SK-N-SH treated with all-trans-retinoic acid at 6 μM for 48 hours (cell line): ENCODE results near the gene UNC5B.

Experiments used
- ARNTL ChIP-seq: fragments of 450-650 bp; formaldehyde crosslinking; IDR thresholded peaks from 2 replicates; pipeline ENCODE4 v1.5.0; 2020; ENCODE audit warnings: low read depth, mild to moderate bottlenecking, moderate library complexity, borderline replicate concordance
- CSDC2 ChIP-seq: fragments of 250-450 bp; sonication (Bioruptor Pico); IDR thresholded peaks from 2 replicates; pipeline ENCODE4 v1.5.0; 2020; ENCODE audit warnings: mild to moderate bottlenecking, moderate library complexity
- ISL1 ChIP-seq: fragments of 250-450 bp; sonication (Bioruptor Pico); IDR thresholded peaks from 2 replicates; pipeline ENCODE4 v2.1.2; 2022; ENCODE audit warnings: mild to moderate bottlenecking, moderate library complexity
- PPARA ChIP-seq: fragments of 250-450 bp; sonication (Bioruptor Pico); IDR thresholded peaks from 2 replicates; pipeline ENCODE4 v1.5.0; 2020; ENCODE audit warnings: mild to moderate bottlenecking, borderline replicate concordance
- SNAI2 ChIP-seq: fragments of 250-450 bp; sonication (Bioruptor Pico); IDR thresholded peaks from 2 replicates; pipeline ENCODE4 v1.5.0; 2020; ENCODE audit warnings: mild to moderate bottlenecking, moderate library complexity
- ZC3H10 ChIP-seq: fragments of 250-450 bp; sonication (Bioruptor Pico); IDR thresholded peaks from 2 replicates; pipeline ENCODE4 v1.5.1; 2021; ENCODE audit warnings: mild to moderate bottlenecking, moderate library complexity
- ZFP3 ChIP-seq: fragments of 250-450 bp; sonication (Bioruptor Pico); IDR thresholded peaks from 2 replicates; pipeline ENCODE4 v1.5.0; 2020; ENCODE audit warnings: mild to moderate bottlenecking, moderate library complexity
- ZNF70 ChIP-seq: fragments of 450-650 bp; formaldehyde crosslinking; IDR thresholded peaks from 2 replicates; pipeline ENCODE4 v1.5.0; 2020; ENCODE audit warnings: mild to moderate bottlenecking, moderate library complexity
- TF ChIP-seq, protein P1 (sequence below): fragments of 250-450 bp; sonication (Bioruptor Pico); IDR thresholded peaks from 2 replicates; pipeline ENCODE4 v1.5.1; 2020; ENCODE audit warnings: low read depth, mild to moderate bottlenecking, moderate library complexity
- TF ChIP-seq, protein P2 (sequence below): fragments of 250-450 bp; sonication (Bioruptor Pico); IDR thresholded peaks from 2 replicates; pipeline ENCODE4 v1.8.0; 2020; ENCODE audit warnings: mild to moderate bottlenecking, moderate library complexity, borderline replicate concordance

DNA sequence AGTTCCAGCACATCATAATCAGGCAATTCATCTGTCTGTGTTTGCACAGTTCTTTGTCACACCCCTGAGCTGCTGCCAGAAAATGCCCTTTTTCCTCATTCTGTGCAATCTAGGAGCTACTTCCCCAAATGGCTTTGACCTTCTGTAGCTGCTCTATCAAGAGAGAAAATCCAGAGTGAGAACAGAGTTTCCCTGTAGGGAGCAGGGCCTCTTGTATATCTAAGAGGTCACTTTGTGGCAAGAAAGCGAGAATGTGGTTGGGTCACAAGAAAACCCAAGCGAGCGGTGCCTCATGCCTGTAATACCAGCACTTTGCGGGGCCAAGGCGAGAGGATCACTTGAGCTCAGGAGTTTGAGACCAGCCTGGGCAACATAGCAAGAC, 131.0 kb downstream of the UNC5B start:
- TF ChIP-seq ARNTL (CRISPR knock-in tag), result no peak
- TF ChIP-seq, protein P1, sequence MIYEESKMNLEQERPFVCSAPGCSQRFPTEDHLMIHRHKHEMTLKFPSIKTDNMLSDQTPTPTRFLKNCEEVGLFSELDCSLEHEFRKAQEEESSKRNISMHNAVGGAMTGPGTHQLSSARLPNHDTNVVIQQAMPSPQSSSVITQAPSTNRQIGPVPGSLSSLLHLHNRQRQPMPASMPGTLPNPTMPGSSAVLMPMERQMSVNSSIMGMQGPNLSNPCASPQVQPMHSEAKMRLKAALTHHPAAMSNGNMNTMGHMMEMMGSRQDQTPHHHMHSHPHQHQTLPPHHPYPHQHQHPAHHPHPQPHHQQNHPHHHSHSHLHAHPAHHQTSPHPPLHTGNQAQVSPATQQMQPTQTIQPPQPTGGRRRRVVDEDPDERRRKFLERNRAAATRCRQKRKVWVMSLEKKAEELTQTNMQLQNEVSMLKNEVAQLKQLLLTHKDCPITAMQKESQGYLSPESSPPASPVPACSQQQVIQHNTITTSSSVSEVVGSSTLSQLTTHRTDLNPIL (CRISPR knock-in tag), result no peak
- TF ChIP-seq, protein P2, sequence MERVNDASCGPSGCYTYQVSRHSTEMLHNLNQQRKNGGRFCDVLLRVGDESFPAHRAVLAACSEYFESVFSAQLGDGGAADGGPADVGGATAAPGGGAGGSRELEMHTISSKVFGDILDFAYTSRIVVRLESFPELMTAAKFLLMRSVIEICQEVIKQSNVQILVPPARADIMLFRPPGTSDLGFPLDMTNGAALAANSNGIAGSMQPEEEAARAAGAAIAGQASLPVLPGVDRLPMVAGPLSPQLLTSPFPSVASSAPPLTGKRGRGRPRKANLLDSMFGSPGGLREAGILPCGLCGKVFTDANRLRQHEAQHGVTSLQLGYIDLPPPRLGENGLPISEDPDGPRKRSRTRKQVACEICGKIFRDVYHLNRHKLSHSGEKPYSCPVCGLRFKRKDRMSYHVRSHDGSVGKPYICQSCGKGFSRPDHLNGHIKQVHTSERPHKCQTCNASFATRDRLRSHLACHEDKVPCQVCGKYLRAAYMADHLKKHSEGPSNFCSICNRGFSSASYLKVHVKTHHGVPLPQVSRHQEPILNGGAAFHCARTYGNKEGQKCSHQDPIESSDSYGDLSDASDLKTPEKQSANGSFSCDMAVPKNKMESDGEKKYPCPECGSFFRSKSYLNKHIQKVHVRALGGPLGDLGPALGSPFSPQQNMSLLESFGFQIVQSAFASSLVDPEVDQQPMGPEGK (CRISPR knock-in tag), result no peak
- no peak for TF ChIP-seq ZC3H10 (CRISPR knock-in tag)
- no peak for TF ChIP-seq PPARA (CRISPR knock-in tag)
- TF ChIP-seq ZNF70 (CRISPR knock-in tag), result no peak
- no peak for TF ChIP-seq CSDC2
- TF ChIP-seq ISL1 (CRISPR knock-in tag), result no peak
- TF ChIP-seq ZFP3 (CRISPR knock-in tag), result no peak
- no peak for TF ChIP-seq SNAI2
